Measurements from ENCODE around the gene LCA5.
A peak's percentile ranks its signal among the peaks of the same experiment; 100 is the strongest.
"Not testable (repeated sequence)": the region's sequence is repeated elsewhere in the genome, so short reads cannot be mapped to it uniquely, and the experiment has no call there.

LCA5 gene

DNA sequence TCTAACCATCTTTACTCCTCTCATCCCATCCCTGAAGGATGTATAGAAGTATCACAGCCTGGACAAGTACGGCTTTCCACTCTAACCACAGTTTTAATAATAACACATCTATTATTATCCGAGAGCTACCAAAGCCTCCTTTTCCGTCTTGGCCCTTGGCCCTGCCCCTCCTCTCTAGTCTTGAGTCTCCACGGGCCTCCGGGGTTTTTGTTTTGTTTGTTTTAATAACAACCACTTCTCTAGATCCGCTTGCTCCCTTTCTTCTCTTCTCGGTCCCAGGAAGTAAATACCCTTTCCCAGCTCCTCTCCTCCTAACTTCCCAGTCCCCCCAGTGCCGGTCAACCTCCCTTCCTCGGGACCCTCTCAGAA is 661 bp downstream of the LCA5 start:
- peak in 1 of 2 experiments; percentile 32 for DNase-seq

DNA sequence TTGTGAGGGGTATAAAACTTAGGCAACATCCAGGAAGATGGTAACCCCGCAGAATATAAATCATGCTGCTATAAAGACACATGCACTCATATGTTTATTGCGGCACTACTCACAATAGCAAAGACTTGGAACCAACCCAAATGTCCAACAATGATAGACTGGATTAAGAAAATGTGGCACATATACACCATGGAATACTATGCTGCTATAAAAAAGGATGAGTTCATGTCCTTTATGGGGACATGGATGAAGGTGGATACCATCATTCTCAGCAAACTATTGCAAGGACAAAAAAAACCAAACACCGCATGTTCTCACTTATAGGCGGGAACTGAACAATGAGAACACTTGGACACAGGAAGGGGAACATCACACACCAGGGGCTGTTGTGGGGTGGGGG is 7.7 kb downstream of the LCA5 start:
- not testable (repeated sequence) for DNase-seq

DNA sequence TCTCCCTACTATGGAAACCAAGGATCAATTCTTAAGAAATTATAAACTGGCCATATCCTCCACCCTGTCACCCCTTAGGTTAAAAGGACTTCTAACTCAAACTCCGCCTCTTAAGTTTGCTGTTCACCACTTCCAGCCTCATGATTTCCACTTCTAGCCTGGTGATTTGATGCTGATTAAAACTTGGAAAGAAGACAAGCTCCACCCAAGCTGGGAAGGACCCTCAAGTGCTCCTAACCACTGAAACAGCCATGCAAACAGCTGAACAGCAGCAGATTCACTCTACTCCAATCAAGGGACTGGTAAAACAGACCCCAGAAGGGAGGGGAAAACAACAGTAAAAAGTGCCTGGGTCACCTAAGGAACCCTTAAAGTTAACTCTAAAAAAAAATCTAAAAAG is 10.3 kb downstream of the LCA5 start:
- DNase-seq = no peak

DNA sequence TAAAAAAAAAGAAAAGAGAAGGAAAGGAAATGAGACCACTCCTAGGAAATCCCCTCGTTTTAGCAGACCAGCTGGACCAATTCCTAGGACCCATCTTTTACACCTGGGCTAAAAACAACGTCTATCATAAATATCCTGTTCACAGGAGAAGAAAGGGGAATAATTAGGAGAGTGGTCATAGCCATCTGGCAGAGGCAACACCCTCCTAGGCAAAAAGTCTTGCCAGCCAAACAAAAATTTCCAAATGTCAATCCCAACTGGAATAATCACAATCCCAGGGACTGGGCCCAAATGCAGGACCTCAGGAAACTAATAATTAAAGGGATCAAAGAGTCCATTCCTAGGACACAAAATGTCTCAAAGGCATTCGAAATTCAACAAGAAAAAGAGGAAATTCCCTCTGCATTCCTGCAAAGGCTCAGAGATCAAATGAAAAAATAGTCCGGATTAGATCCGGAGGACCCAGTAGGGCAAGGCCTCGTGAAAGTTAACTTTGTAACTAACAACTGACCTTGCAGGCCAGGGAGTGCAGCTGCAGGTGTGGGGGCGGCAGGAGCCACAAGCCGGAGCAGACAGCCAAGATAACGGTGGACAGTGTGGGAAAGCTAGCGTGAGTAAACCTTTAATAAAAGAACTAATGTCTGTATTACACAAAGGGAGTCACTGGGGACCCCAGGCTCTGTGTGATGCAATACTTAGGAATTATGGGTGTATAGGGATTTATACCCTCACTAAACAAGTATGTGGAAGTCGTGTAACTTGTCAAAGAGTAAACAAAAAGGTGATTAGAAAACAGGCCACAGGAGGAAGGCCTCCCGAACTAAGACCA is 11.7 kb downstream of the LCA5 start:
- no peak for DNase-seq

DNA sequence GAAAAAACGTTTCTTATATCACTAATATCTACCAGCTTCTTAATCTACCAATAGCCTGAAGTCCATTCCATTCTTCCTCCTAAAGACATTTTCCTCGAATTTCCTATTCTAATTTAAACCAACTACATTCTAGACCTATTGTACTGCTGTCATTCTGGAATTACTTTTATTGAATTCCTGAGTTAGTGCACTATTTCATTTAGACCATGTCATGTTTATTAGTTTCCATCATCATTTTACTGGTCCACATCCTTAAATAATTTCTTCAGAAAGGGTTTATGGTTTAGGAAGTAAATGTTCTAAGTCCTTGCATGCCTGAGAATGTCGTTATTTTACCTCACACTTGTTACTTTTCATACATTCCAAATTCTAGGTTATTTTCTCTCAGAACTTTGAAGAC is 13.2 kb downstream of the LCA5 start:
- DNase-seq = no peak

DNA sequence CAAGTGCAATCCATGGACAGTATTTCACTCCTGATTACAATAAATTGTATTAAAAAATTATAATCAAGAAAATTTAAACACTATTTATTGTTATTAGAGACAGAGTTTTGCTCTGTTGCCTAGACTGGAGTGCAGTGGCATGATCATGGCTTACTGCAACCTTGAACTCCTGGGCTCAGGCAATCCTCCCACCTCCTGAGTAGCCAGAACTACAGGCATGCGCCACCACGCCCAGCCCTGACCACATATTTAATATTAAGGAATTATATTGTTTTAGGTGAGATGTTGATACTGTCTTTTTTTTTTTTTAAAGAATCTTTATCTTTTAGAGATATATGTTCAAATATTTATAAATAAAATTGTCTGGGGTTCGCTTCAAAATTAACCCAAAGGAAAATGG is 14.6 kb downstream of the LCA5 start:
- DNase-seq = no peak

DNA sequence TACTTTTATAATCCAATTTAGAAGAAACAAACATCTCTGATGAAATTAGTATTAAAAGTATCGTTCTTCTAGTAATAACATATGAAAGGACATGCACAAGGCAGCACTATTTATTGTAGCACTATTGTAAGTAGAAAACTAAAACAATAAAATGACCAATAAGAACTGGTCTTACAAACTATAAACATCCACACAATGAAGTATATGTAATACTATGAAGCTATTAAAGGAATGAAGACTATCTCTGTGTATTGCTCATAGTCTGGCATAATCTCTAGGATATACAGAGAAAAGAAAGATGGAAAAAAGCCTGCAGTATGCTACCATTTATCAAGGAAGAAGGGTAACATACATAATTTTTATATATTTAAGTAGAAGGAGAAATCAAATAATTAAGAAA is 16.7 kb downstream of the LCA5 start:
- DNase-seq = no peak

DNA sequence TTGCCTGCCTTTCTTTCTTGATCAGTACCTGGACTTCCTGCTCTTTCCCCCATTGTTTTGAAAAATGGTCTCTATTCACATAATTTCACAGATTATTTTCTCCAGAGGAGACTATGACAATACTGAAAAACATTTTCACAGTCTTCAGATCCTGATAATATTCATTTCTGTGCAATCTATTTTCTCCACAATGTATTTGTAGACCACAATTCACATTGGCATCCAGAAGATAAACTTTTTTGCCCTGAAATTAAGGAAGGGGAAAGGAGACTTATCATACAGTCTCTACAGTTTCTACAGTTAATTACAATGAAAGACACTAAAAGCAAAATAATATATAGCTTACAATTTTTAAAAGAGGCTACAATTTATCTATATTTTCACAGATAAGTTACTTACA is 18.4 kb downstream of the LCA5 start:
- DNase-seq = no peak

DNA sequence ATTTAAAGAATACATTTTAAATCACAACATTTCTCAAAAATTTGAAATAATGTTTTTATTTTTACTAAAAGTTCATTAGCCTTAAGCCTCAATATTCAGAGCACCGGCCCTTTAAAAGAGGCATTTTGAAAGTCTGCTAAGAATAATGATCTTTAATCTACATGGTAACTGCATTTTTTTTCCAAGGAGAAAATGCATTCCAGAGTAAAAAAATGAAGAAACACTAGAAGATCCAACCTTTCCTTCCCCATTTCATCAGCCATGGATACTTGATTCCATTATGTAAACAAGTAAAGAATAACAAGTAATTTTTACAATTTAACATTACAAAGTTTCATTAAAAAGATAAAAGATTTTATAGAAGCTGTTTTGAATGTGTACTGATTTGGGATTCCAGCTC is 21.8 kb downstream of the LCA5 start:
- DNase-seq = no peak

DNA sequence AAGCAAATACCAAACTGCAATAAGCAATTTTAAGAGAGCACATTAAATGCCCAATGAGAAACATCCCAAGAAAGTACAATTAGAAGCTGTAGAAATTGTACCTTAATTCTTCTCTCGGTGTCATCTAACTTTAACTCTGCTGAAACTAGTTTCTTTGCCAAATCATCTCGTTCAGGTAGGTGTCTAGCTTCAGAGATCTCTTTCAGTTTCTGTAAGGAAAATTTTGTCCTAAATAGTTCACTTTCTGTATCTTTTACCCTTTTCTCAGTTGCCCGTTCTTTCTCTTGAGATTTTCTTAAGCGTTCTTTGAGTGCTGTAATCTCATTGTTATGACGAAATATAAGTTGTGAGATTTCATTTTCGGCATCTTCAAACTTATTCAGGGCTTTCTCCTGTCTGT is 24.1 kb downstream of the LCA5 start:
- no peak for DNase-seq

DNA sequence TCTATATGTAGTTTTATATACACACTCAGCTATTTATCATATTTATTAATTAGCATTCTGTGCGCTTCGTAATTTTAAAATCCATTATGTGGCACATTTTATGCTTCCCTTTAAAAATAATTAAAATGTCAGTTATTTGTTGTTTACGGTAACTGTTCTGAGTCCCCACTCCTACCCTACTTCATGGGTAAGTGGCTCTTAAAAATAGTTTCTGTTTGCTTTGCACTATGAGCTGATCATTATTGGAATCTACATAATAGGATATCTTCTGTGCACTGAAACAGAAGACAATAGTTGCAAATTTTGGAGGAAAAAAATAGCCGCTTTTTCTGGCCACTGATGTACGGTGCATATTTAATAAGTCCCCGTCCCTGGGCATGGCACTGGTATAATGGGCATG is 25.2 kb downstream of the LCA5 start:
- DNase-seq = no peak

DNA sequence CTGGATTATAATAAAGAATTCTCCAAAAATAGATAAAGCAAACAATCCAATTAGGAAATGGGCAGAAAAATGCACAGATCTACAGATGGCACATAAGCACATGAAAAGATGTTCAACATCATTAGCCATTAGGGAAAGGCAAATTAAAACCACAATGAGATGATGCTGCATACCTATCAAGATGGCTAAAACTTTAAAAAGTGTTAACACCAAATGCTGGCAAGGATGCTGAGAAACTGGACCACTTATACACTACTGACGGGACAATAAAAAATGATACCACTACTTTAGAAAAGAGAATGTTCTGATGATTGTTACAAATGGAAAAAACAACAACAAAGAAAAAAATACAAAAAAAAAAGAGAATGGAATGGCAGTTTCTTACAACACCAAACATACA is 26.5 kb downstream of the LCA5 start:
- DNase-seq = no peak

DNA sequence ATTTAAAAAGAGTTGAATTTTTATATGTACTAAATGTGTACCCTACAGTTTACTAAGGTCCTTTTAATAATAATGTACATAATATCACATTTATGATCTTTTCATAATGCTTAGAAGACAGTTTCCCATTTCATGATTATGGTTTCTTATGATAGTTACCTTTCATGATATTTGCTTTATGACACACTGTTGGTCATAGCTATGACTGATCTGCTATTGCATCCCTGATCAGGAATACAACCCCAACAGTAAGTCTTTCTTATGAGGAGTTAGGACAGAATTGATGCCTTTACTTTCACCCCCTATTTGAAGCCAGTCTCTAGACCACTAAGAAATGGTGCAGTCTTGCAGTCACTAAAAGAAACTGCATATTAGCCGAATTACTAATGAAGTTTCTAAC is 31.0 kb downstream of the LCA5 start:
- no peak for DNase-seq

DNA sequence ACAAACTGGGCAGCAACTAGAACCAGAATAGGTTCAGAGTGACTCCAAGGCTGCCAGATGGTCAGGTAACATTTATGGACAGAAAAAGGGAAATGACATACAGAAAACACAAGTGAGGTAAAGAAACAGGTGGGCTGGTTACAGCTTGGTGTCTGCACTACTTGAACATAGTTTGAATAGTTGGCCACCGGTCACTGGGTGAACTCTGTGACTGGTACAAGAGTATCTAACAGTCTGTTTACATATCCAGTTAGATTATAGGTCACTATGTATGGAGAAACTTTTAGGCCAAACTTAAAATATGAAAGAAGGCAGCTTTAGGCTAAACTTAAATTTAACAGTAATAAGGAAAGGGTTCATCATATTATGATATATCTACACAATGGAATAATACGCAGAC is 32.9 kb downstream of the LCA5 start:
- DNase-seq = no peak

DNA sequence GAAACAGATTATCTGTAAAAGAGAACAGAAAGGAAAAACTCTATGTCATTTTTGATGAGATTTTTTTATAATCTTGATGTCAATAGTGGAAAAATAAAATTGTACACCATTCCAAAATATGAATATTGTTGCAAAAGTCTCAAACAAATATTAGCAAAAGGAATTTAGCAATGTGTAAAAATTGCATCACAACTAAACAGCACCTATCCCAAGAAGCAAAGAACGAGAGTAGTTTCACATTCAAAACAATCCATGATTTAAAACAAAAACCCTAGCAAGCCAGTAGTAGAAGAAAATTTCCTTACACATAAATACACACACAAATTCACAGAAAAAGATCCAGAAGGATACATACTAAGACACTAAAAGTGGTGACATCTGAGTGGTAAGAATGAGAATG is 38.4 kb downstream of the LCA5 start:
- no peak for DNase-seq

DNA sequence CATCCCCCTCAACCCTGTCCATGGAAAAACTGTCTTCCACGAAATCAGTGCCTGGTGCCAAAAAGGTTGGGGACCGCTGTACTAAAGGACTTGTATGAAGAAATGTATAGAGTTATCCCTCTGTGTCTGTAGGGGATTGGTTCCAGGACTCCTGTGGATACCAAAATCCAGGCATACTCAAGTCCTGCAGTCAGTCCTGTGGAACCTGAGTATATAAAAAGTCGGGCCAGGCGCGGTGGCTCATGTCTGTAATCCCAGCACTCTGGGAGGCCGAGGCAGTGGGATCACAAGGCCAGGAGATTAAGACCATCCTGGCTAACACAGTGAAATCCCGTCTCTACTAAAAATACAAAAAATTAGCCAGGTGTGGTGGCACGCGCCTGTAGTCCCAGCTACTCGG is 42.0 kb downstream of the LCA5 start:
- DNase-seq = no peak

DNA sequence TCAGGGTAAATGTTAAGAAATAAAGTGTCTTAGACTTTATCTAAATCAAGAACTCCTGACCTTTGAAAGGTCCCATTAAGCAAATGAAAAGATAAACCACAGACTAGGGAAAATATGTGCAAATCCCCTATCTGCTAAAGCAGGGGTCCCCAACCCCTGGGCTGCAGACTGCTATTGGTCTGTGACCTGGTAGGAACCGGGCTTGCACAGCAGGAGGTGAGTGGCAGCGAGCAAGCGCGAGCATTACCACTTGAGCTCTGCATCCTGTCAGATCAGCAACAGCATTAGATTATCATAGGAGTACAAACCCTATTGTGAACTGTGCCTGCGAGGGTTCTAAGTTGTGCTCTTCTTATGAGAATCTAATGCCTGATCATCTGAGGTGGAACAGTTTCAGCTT is 42.4 kb downstream of the LCA5 start:
- no peak for DNase-seq

DNA sequence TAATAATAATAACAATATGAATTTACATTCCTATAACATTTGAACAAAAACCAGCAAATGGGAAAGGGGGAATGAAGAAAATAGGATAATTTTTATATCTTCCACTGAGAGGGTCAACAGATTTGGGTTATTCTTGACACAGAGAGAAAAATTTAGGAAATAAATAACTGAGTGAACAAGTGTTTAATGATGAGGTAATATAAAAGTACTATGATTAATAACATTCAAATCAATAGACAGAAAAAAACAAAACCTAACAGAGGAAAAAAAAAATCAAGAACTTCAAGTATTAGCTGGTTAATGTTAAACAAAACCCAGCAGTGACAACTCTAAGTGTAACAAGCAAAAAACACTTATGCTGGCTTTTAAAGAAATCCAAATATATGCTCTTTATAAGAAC is 66.5 kb downstream of the LCA5 start:
- DNase-seq = no peak

DNA sequence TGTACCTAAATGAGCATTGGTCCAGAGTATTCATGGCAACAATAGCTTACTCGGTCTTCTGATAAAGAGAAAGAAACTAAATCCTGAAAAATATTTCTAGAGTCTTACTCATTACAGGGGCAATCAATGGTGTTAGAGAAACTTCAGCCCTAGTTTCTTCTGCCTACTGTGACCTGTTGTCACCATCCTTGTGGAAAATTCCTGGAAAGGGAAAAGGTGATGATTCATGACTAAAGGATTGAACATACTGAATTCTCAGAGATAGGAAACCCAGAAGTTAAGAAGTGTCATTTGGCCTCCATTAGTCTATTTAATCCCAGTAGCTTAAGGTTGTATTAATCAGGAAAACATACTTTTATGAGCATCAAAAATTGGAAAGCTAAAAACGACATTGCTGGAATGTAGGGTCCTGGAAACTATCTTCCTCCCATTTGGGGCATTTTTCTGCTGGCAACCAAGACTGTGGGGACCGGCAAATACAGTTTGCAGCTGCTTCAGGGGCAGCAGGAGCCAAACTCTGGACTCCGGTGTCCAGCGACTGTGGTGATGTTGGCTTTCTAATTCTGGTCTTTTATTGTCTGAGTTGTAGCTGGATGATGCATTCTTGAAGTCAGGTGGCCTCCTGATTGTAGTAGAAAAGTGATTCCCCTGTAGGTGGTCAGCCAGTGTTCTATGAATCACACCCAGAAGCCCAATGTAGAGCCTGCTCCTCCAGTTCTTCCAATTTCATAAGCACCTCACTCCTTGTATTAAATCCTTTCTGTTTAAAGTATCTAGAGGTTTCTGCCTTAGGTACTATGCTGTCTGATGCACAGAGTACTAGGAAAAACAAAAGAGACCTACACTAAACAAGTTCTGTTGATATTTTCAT is 67.6 kb downstream of the LCA5 start:
- no peak for DNase-seq

DNA sequence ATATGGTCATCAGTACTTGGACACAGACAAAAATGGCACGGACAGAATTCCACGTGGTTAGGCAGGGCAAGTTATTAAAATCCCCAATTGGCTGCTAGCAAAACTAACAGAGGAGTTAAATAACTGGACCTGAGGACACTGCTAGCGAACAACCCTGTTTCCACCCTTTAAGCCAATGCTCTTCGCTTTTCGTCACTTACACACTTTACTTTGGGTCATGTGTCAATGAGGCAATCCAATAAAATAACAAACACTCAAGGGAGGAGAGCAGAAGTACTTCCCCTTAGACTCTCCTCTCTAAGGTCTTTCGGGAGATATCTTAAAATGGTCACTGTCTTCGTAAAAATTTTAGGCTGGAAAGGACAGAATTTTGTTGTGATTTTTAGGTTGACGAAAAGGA is 68.6 kb downstream of the LCA5 start:
- DNase-seq = no peak

DNA sequence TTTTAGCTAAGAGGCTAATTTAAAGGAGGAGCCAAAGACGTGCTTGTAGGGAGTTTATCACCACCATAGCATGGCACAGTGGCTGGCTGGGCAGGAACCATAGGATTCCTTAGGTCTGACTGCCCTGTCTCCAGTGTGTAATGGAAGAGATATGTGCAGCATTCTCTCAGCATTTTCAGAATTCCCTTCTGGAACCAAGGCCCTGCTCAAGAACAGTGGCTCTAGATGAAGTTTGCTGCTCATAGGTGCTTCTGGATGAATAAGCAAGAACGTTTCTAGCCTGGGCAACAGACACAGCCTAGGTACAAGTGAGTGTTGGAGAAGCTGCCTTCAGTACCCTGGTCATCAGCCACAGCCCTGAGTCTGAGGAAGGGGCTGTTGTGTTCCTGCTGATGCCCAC is 69.1 kb downstream of the LCA5 start:
- DNase-seq = peak in 1 of 2 experiments; percentile 6

DNA sequence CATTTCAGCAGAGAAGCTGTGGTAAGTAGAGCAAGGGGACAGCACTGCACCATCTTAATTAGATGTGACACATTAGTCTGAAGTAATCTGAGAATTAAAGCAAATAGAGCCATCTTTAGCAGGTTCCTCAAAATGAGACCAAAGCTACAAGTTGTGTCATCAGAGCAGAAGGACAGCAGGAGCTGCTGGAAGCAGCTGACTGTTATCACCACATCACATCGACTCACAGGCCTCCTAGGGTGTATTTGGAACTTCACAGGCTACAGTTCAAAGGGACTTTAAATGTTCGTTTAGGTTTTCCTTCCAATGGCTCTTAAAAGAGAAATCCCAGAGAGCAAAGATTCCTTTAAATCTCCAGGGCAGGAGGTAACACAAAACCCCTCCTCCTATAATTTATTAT is 69.5 kb downstream of the LCA5 start:
- no peak for DNase-seq

DNA sequence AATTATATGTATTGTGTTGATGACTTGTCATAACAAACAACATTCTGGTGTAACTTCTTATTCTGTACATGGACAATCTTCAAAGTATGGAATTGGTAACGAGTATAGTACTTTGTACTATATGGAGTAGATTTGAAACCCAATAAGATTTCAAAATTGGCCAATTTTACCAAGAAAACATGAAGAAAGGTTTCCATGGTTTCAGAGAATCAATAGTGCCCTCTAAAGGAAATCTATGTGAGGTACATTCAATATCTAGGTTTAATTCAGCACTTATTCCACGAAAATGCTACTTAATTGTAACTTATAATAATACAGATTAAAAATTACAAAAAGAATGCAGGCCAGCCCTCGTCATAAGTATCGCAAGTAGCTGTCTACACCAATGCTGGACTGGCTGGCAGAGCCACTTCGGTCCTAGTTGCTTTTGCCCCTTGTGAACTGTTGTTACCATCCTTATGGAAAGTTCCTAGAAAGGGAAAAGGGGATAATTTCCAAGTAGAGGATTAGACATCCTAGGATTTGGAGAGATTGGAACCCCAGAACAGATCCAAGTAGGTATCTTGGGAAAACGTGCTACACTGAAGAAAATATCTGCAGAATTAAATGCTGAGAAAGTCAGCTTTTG is 70.9 kb downstream of the LCA5 start:
- peak in 1 of 2 experiments; percentile 40 for DNase-seq

DNA sequence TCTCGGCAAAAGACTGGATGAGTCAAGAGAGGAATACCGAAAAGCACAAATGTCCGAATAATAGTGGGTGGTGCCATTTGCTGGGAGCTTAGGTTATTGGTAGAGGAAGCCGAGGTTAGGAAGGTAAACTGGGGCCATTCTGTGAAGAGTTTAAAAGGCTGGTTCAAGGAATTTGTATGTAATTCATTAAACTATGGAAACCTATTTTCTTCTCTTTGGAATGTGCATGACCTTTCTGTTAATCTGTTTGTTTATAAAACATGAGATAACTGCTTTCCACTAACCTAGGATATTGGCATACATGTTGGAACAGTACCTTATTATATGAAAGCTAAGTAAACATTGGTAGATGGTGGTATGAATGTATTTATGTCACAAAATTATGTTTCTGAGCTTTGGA is 71.8 kb downstream of the LCA5 start:
- DNase-seq = no peak
